Neural crest cell (in vitro differentiated cells): ENCODE results near the gene NFIB. TPM values are rescaled to one million over a fixed set of nuclear protein-coding genes. Genes with fewer than 3 reads are reported as not detected.

Experiments used
- DNase-seq: peaks from one replicate; pipeline ENCODE4 v3.0.0; 2021; ENCODE audit warnings: low read depth, mixed read lengths, low spot score
- H3K27ac Mint-ChIP-seq: one replicate; pipeline ENCODE4 v1.8.0; 2021; ENCODE audit warnings: mild to moderate bottlenecking, mixed read lengths; ENCODE audit not compliant: unreplicated experiment
- H3K27me3 Mint-ChIP-seq: 2 replicates; pipeline ENCODE4 v1.8.0; 2021; ENCODE audit warnings: low read depth, mild to moderate bottlenecking, mixed read lengths
- H3K36me3 Mint-ChIP-seq: 2 replicates; pipeline ENCODE4 v1.8.0; 2021; ENCODE audit warnings: low read depth, mild to moderate bottlenecking, mixed read lengths
- H3K4me1 Mint-ChIP-seq: 2 replicates; pipeline ENCODE4 v1.8.0; 2021; ENCODE audit warnings: mixed read lengths
- H3K4me3 Mint-ChIP-seq: one replicate; pipeline ENCODE4 v1.8.0; 2021; ENCODE audit warnings: mild to moderate bottlenecking, mixed read lengths
- H3K9me3 Mint-ChIP-seq: 2 replicates; pipeline ENCODE4 v1.8.0; 2021; ENCODE audit warnings: mixed read lengths
- CTCF ChIP-seq: fragments of 200-600 bp; sonication (generic); conservative IDR thresholded peaks from 2 replicates; pipeline ENCODE4 v1.5.0; 2021; ENCODE audit warnings: antibody characterized with exemption, mild to moderate bottlenecking
- total RNA-seq: library from RNA; stranded (reverse); gene quantifications from 2 replicates; pipeline ENCODE4 v1.2.1, GENCODE V29; 2021

The NFIB gene
- total RNA-seq, 1 donor from 2014 or later: 3.7 TPM

- TF ChIP-seq CTCF: no peak
- H3K27ac Mint-ChIP-seq: no peak overlapping the region
- H3K36me3 Mint-ChIP-seq: no peaks in the 10 kb centered on the region
- peaks cover 18% of the 10 kb centered on the region for H3K27me3 Mint-ChIP-seq
- no peaks in the 10 kb centered on the region for H3K9me3 Mint-ChIP-seq
- H3K4me1 Mint-ChIP-seq: peaks cover 3% of the 10 kb centered on the region
- no peak overlapping the region for H3K4me3 Mint-ChIP-seq
- DNase-seq: no peak
Observed at GRCh38 chr9:14340219-14340873, 26.4 kb upstream of the NFIB start.

GRCh38 chr9:14339746-14340145 is 25.8 kb upstream of the NFIB start:
- Mint-ChIP-seq H3K27me3 (peaks cover 18% of the 10 kb centered on the region), H3K4me1 (no peaks in the 10 kb centered on the region), H3K36me3 (no peaks in the 10 kb centered on the region), H3K9me3 (no peaks in the 10 kb centered on the region), H3K4me3 (no peak overlapping the region), H3K27ac (no peak overlapping the region)
- TF ChIP-seq CTCF: no peak
- no peak for DNase-seq

- DNase-seq: no peak
- Mint-ChIP-seq H3K9me3 (no peaks in the 10 kb centered on the region), H3K36me3 (no peaks in the 10 kb centered on the region), H3K27ac (no peak overlapping the region), H3K4me1 (no peaks in the 10 kb centered on the region), H3K4me3 (no peak overlapping the region), H3K27me3 (peaks cover 18% of the 10 kb centered on the region)
- TF ChIP-seq CTCF: no peak
Observed at GRCh38 chr9:14337615-14338014, 23.7 kb upstream of the NFIB start.

GRCh38 chr9:14336244-14336643 is 22.3 kb upstream of the NFIB start:
- no peak overlapping the region for H3K27ac Mint-ChIP-seq
- H3K36me3 Mint-ChIP-seq: no peaks in the 10 kb centered on the region
- no peak overlapping the region for H3K4me3 Mint-ChIP-seq
- peaks cover 18% of the 10 kb centered on the region for H3K27me3 Mint-ChIP-seq
- H3K9me3 Mint-ChIP-seq: no peaks in the 10 kb centered on the region
- DNase-seq: no peak
- no peaks in the 10 kb centered on the region for H3K4me1 Mint-ChIP-seq
- TF ChIP-seq CTCF: no peak

- Mint-ChIP-seq H3K27me3 (peaks cover 6% of the 10 kb centered on the region), H3K9me3 (no peaks in the 10 kb centered on the region), H3K27ac (no peak overlapping the region), H3K36me3 (no peaks in the 10 kb centered on the region), H3K4me3 (no peak overlapping the region), H3K4me1 (no peaks in the 10 kb centered on the region)
- no peak for TF ChIP-seq CTCF
- DNase-seq: no peak
Observed at GRCh38 chr9:14331120-14331519, 17.2 kb upstream of the NFIB start.

- Mint-ChIP-seq H3K4me1 (peaks cover 9% of the 10 kb centered on the region), H3K9me3 (no peaks in the 10 kb centered on the region)
- no peak for DNase-seq
Observed at GRCh38 chr9:14327036-14327435, 13.1 kb upstream of the NFIB start.

More at GRCh38 chr9:14327036-14327435, 13.1 kb upstream of the NFIB start:
- Mint-ChIP-seq H3K27ac (no peak overlapping the region), H3K4me3 (no peak overlapping the region), H3K27me3 (peaks cover 25% of the 10 kb centered on the region), H3K36me3 (no peaks in the 10 kb centered on the region)
- no peak for TF ChIP-seq CTCF
